Measurements from ENCODE around the gene HDAC9.

- TF ChIP-seq CTCF (conservative IDR thresholded peaks at IDR 0.05) (no peak), ZFX (IDR thresholded peaks at IDR 0.05) (no peak)
Observed at GRCh38 chr7:18753972-18754610, 258.5 kb downstream of the HDAC9 start.
